ENCODE results near the gene HENMT1.

The HENMT1 gene

GRCh38 chr1:108606478-108606877 lies 54.4 kb downstream of the HENMT1 start:
- ATAC-seq = no peak
- TF ChIP-seq TSHZ2 (CRISPR knock-in tag; IDR thresholded peaks at IDR 0.05) (no peak), ZNF70 (CRISPR knock-in tag; IDR thresholded peaks at IDR 0.05) (no peak), ARNTL (CRISPR knock-in tag; IDR thresholded peaks at IDR 0.05; ENCODE audit: borderline replicate concordance, low read depth) (no peak), SNAI2 (CRISPR knock-in tag; IDR thresholded peaks at IDR 0.05) (no peak), RARB (CRISPR knock-in tag; IDR thresholded peaks at IDR 0.05) (no peak), ZNF8 (CRISPR knock-in tag; IDR thresholded peaks at IDR 0.05) (no peak)

GRCh38 chr1:108605633-108606032 lies 55.3 kb downstream of the HENMT1 start:
- ATAC-seq = no peak
- TF ChIP-seq ZFP3 (CRISPR knock-in tag; IDR thresholded peaks at IDR 0.05) (no peak), CSRNP3 (CRISPR knock-in tag; IDR thresholded peaks at IDR 0.05) (no peak), PPARA (CRISPR knock-in tag; IDR thresholded peaks at IDR 0.05; ENCODE audit: borderline replicate concordance) (no peak), ZNF70 (CRISPR knock-in tag; IDR thresholded peaks at IDR 0.05) (no peak), TOX (CRISPR knock-in tag; IDR thresholded peaks at IDR 0.05; ENCODE audit: borderline replicate concordance) (no peak), TCF4 (CRISPR knock-in tag; IDR thresholded peaks at IDR 0.05; ENCODE audit: borderline replicate concordance) (no peak), SNAI2 (CRISPR knock-in tag; IDR thresholded peaks at IDR 0.05) (no peak), CREB5 (CRISPR knock-in tag; IDR thresholded peaks at IDR 0.05; ENCODE audit: low read depth) (no peak), OSR1 (CRISPR knock-in tag; IDR thresholded peaks at IDR 0.05) (no peak), ISL1 (CRISPR knock-in tag; IDR thresholded peaks at IDR 0.05) (no peak), RARB (CRISPR knock-in tag; IDR thresholded peaks at IDR 0.05) (no peak), TSHZ2 (CRISPR knock-in tag; IDR thresholded peaks at IDR 0.05) (no peak), POU6F1 (CRISPR knock-in tag; IDR thresholded peaks at IDR 0.05; ENCODE audit: borderline replicate concordance, low read depth) (no peak), PATZ1 (CRISPR knock-in tag; IDR thresholded peaks at IDR 0.05; ENCODE audit: borderline replicate concordance) (no peak), ZC3H10 (CRISPR knock-in tag; IDR thresholded peaks at IDR 0.05) (no peak), ZNF8 (CRISPR knock-in tag; IDR thresholded peaks at IDR 0.05) (no peak), ARNTL (CRISPR knock-in tag; IDR thresholded peaks at IDR 0.05; ENCODE audit: borderline replicate concordance, low read depth) (no peak), ZFP30 (CRISPR knock-in tag; IDR thresholded peaks at IDR 0.05) (no peak)
